ENCODE results near the gene OTUD6A. TPM values are rescaled to one million over a fixed set of nuclear protein-coding genes. Genes with fewer than 3 reads are reported as not detected.

OTUD6A gene
- polyA plus RNA-seq, 1 donor from 2014 or later: not detected

- TF ChIP-seq REST (IDR thresholded peaks at IDR 0.05; ENCODE audit: borderline replicate concordance) (no peak), POLR2AphosphoS5 (IDR thresholded peaks at IDR 0.05) (no peak)
Observed at GRCh38 chrX:70026851-70027200, 35.4 kb upstream of the OTUD6A start (continued).

DNA sequence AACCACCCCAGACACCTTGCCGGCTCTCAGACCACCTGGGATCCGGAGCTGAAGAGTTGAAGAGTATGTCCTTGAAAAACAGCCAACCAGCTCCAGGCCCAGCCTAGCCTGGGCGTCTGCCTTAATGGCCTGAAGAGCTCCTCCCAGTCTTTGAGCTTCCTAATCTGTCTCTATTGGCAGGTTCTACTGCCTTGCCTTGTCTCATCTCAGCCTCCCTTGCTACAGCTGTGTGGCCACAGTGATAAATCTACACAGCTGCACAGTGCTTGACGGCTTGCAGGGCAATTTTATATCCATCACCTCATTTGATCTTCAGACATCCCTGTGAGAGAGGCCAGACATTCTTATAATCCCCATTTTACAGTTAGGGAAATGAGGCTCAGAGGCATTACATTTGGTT, 32.4 kb upstream of the OTUD6A start:
- Histone ChIP-seq H3K27ac (ENCODE audit: low read length) (no peak overlapping the region), H3K9ac (ENCODE audit: low read length) (no peak overlapping the region)

More for the DNA sequence above, 32.4 kb upstream of the OTUD6A start:
- H3K4me2 ChIP-seq (ENCODE audit: low read length): no peak overlapping the region
- H3K27me3 ChIP-seq (ENCODE audit: insufficient read depth, low read depth, low read length): no peaks in the 10 kb centered on the region
- H3K9me2 ChIP-seq (ENCODE audit: insufficient read depth, low read length): no peaks in the 10 kb centered on the region
- H3K4me3 ChIP-seq (ENCODE audit: low read length): no peak overlapping the region
- no peaks in the 10 kb centered on the region for H4K20me1 ChIP-seq (ENCODE audit: insufficient read depth)
- H2AFZ ChIP-seq (ENCODE audit: low read depth, low read length): no peak overlapping the region
- no peaks in the 10 kb centered on the region for H3K9me3 ChIP-seq (ENCODE audit: low read length)
- H3K79me2 ChIP-seq (replicated peaks; ENCODE audit: insufficient read depth, low read length): no peaks in the 10 kb centered on the region
- no peaks in the 10 kb centered on the region for H3K36me3 ChIP-seq (ENCODE audit: insufficient read depth, low read length)
- TF ChIP-seq POLR2AphosphoS5 (IDR thresholded peaks at IDR 0.05) (no peak), TAF1 (IDR thresholded peaks at IDR 0.05; ENCODE audit: low read depth) (no peak), RAD21 (conservative IDR thresholded peaks at IDR 0.05) (no peak), CTCF (IDR thresholded peaks at IDR 0.05; ENCODE audit: poor library complexity, severe bottlenecking) (no peak), REST (IDR thresholded peaks at IDR 0.05; ENCODE audit: borderline replicate concordance) (no peak), EZH2 (IDR thresholded peaks at IDR 0.05; ENCODE audit: borderline replicate concordance, insufficient read depth, low read length, poor library complexity, severe bottlenecking) (no peak), SMC3 (conservative IDR thresholded peaks at IDR 0.05; ENCODE audit: poor library complexity) (no peak), MXI1 (conservative IDR thresholded peaks at IDR 0.05; ENCODE audit: poor library complexity, severe bottlenecking) (no peak), EP300 (conservative IDR thresholded peaks at IDR 0.05; ENCODE audit: poor library complexity, severe bottlenecking) (no peak)
- no peaks in the 10 kb centered on the region for H3F3A ChIP-seq (ENCODE audit: insufficient read depth, low read length, poor library complexity, severe bottlenecking)
